T-helper 22 cell (primary cell): Measurements from ENCODE around the gene ABHD11.

Experiments
- DNase-seq: peaks from one replicate; pipeline ENCODE4 v3.0.0-alpha.2; 2020; ENCODE audit warnings: low read depth

Gene ABHD11

GRCh38 chr7:73701357-73701995, 37.1 kb downstream of the ABHD11 start:
- DNase-seq, result no peak

GRCh38 chr7:73700581-73701134, 37.9 kb downstream of the ABHD11 start:
- DNase-seq, result no peak

GRCh38 chr7:73700069-73700423, 38.6 kb downstream of the ABHD11 start:
- no peak for DNase-seq

GRCh38 chr7:73699370-73700068, 39.1 kb downstream of the ABHD11 start:
- DNase-seq, result no peak

- DNase-seq, result no peak
Observed at GRCh38 chr7:73698410-73698809, 40.2 kb downstream of the ABHD11 start.

GRCh38 chr7:73696372-73696771, 42.2 kb downstream of the ABHD11 start:
- DNase-seq, result no peak

GRCh38 chr7:73690646-73691045, 48.0 kb downstream of the ABHD11 start:
- no peak for DNase-seq

GRCh38 chr7:73688288-73688687, 50.3 kb downstream of the ABHD11 start:
- no peak for DNase-seq
